NB4 (cell line): ENCODE results near the gene RAD52.

Experiments
- DNase-seq: peaks from one replicate; pipeline ENCODE4 v3.0.0; 2010; ENCODE audit warnings: low read depth
- H3K4me3 ChIP-seq: one replicate; pipeline ENCODE4 v1.5.1; 2011; ENCODE audit warnings: mild to moderate bottlenecking, low read depth, low read length, moderate library complexity
- MYC ChIP-seq: IDR thresholded peaks from 2 replicates; pipeline ENCODE4 v1.6.1; 2011; ENCODE audit warnings: low read depth, low read length
- POLR2A ChIP-seq: IDR thresholded peaks from 2 replicates; pipeline ENCODE4 v1.6.1; 2011; ENCODE audit warnings: mild to moderate bottlenecking; ENCODE audit not compliant: insufficient read length; ENCODE audit errors: extremely low read depth
- TF ChIP-seq, protein P1 (sequence below): IDR thresholded peaks from 2 replicates; pipeline ENCODE4 v1.6.1; 2011; ENCODE audit warnings: low read depth, low read length
- TF ChIP-seq, protein P2 (sequence below): IDR thresholded peaks from one replicate; pipeline ENCODE4 v1.5.1; 2012; ENCODE audit warnings: low read depth, low read length

RAD52 gene

GRCh38 chr12:885701-886100, 63.8 kb downstream of the RAD52 start:
- no peak overlapping the region for H3K4me3 ChIP-seq
- TF ChIP-seq, protein P1, sequence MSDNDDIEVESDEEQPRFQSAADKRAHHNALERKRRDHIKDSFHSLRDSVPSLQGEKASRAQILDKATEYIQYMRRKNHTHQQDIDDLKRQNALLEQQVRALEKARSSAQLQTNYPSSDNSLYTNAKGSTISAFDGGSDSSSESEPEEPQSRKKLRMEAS = no peak
- TF ChIP-seq, protein P2, sequence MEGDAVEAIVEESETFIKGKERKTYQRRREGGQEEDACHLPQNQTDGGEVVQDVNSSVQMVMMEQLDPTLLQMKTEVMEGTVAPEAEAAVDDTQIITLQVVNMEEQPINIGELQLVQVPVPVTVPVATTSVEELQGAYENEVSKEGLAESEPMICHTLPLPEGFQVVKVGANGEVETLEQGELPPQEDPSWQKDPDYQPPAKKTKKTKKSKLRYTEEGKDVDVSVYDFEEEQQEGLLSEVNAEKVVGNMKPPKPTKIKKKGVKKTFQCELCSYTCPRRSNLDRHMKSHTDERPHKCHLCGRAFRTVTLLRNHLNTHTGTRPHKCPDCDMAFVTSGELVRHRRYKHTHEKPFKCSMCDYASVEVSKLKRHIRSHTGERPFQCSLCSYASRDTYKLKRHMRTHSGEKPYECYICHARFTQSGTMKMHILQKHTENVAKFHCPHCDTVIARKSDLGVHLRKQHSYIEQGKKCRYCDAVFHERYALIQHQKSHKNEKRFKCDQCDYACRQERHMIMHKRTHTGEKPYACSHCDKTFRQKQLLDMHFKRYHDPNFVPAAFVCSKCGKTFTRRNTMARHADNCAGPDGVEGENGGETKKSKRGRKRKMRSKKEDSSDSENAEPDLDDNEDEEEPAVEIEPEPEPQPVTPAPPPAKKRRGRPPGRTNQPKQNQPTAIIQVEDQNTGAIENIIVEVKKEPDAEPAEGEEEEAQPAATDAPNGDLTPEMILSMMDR = no peak
- no peak for TF ChIP-seq POLR2A
- no peak for TF ChIP-seq MYC
- DNase-seq = no peak

DNA sequence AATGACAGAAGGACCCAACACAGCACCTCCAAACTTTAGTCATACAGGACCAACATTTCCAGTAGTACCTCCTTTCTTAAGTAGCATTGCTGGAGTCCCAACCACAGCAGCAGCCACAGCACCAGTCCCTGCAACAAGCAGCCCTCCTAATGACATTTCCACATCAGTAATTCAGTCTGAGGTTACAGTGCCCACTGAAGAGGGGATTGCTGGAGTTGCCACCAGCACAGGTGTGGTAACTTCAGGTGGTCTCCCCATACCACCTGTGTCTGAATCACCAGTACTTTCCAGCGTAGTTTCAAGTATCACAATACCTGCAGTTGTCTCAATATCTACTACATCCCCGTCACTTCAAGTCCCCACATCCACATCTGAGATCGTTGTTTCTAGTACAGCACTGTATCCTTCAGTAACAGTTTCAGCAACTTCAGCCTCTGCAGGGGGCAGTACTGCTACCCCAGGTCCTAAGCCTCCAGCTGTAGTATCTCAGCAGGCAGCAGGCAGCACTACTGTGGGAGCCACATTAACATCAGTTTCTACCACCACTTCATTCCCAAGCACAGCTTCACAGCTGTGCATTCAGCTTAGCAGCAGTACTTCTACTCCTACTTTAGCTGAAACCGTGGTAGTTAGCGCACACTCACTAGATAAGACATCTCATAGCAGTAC, 64.6 kb downstream of the RAD52 start:
- TF ChIP-seq POLR2A = no peak
- TF ChIP-seq, protein P1 = no peak
- TF ChIP-seq, protein P2 = no peak
- TF ChIP-seq MYC = no peak
- no peak for DNase-seq
- no peak overlapping the region for H3K4me3 ChIP-seq

DNA sequence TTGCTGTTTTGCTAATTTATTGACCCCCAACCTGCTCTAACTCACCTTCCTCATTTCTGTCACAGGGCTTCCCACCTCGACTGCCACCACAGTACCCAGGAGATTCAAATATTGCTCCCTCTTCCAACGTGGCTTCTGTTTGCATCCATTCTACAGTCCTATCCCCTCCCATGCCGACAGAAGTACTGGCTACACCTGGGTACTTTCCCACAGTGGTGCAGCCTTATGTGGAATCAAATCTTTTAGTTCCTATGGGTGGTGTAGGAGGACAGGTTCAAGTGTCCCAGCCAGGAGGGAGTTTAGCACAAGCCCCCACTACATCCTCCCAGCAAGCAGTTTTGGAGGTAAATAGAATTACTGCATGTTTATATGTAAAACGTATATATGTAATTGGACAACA, 68.8 kb downstream of the RAD52 start:
- DNase-seq = no peak
- no peak overlapping the region for H3K4me3 ChIP-seq
- TF ChIP-seq MYC (no peak), POLR2A (no peak)
- TF ChIP-seq, protein P1 = no peak
- TF ChIP-seq, protein P2 = no peak

DNA sequence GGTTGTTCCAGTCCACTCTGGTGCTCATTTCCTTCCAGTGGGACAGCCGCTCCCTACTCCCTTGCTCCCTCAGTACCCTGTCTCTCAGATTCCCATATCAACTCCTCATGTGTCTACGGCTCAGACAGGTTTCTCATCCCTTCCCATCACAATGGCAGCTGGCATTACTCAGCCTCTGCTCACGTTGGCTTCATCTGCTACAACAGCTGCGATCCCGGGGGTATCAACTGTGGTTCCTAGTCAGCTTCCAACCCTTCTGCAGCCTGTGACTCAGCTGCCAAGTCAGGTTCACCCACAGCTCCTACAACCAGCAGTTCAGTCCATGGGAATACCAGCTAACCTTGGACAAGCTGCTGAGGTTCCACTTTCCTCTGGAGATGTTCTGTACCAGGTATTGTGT, 69.9 kb downstream of the RAD52 start:
- TF ChIP-seq POLR2A = no peak
- no peak overlapping the region for H3K4me3 ChIP-seq
- DNase-seq = no peak

- H3K4me3 ChIP-seq = no peak overlapping the region
- TF ChIP-seq MYC = no peak
- TF ChIP-seq, protein P1 = no peak
- TF ChIP-seq, protein P2 = no peak
- TF ChIP-seq POLR2A = no peak
- no peak for DNase-seq
These were observed 75.5 kb downstream of the RAD52 start for GRCh38 chr12:873954-874353.

- no peak overlapping the region for H3K4me3 ChIP-seq
- DNase-seq = no peak
- TF ChIP-seq, protein P2 = no peak
- TF ChIP-seq POLR2A (no peak), MYC (no peak)
- TF ChIP-seq, protein P1 = no peak
These were observed 79.1 kb downstream of the RAD52 start for GRCh38 chr12:870378-870777.
